ENCODE data around the gene FUZ. TPM values are rescaled to one million over a fixed set of nuclear protein-coding genes. Genes with fewer than 3 reads are reported as not detected.

FUZ gene
- total and polyA plus RNA-seq, 4 donors, result 18.4 to 36.8 (median 30.2) TPM

DNA sequence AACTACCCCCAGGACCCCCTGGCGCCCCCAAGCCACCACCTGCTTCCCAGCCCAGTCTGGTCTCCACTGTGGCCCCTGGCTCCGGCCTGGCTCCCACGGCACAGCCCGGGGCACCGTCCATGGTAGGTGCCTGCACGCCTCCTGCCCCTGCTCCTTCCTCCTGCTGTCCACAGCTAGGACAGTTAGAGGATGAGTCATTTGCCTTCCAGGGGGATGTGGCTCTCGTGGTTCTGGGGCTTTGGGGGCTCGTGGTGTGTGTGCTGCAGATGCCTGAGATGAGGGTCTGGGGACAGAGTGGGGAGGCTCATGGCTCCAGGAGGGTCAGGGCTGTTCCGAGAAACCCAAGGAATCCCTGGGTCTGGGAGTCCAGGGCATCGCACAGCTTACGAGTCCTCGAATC lies 17.7 kb upstream of the FUZ start:
- 58 to 87% methylated on average over 11 to 12 of the region's 12 CpGs for WGBS, 2 donors
- Histone ChIP-seq H3K9ac (ENCODE audit: insufficient read depth in 1 of 2, low read length in 2 of 2) (no peak overlapping the region), H3K4me1 (ENCODE audit: control insufficient read depth in 5 of 5, insufficient read depth in 5 of 5, low read length in 5 of 5) (no peaks in the 10 kb centered on the region), H3K4me3 (no peak overlapping the region), H3K27me3 (ENCODE audit: control insufficient read depth in 3 of 3, insufficient read depth in 3 of 3, low read length in 2 of 3) (no peaks in the 10 kb centered on the region), H3K27ac (ENCODE audit: low read depth in 1 of 2, low read length in 1 of 2) (no peak overlapping the region), H3K36me3 (ENCODE audit: control insufficient read depth in 4 of 4, insufficient read depth in 4 of 4, low read length in 4 of 4) (peaks cover 7 to 64% (median 40%) of the 10 kb centered on the region in 4 donors), H3K9me3 (ENCODE audit: control insufficient read depth in 4 of 4, insufficient read depth in 3 of 4, low read length in 3 of 4) (no peaks in the 10 kb centered on the region)
- DNase-seq (no peak), ATAC-seq (ENCODE audit: insufficient read depth, low FRiP score) (no peak)
- TF ChIP-seq, protein P1, sequence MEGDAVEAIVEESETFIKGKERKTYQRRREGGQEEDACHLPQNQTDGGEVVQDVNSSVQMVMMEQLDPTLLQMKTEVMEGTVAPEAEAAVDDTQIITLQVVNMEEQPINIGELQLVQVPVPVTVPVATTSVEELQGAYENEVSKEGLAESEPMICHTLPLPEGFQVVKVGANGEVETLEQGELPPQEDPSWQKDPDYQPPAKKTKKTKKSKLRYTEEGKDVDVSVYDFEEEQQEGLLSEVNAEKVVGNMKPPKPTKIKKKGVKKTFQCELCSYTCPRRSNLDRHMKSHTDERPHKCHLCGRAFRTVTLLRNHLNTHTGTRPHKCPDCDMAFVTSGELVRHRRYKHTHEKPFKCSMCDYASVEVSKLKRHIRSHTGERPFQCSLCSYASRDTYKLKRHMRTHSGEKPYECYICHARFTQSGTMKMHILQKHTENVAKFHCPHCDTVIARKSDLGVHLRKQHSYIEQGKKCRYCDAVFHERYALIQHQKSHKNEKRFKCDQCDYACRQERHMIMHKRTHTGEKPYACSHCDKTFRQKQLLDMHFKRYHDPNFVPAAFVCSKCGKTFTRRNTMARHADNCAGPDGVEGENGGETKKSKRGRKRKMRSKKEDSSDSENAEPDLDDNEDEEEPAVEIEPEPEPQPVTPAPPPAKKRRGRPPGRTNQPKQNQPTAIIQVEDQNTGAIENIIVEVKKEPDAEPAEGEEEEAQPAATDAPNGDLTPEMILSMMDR (IDR thresholded peaks at IDR 0.05; ENCODE audit: control extremely low read depth, extremely low read depth), result no peak

- Histone ChIP-seq H3K27ac (ENCODE audit: low read depth in 1 of 2, low read length in 1 of 2) (no peak overlapping the region), H3K9ac (ENCODE audit: insufficient read depth in 1 of 2, low read length in 2 of 2) (no peak overlapping the region), H3K36me3 (ENCODE audit: control insufficient read depth in 4 of 4, insufficient read depth in 4 of 4, low read length in 4 of 4) (peaks cover 7 to 55% (median 34%) of the 10 kb centered on the region in 4 donors), H3K9me3 (ENCODE audit: control insufficient read depth in 4 of 4, insufficient read depth in 3 of 4, low read length in 3 of 4) (no peaks in the 10 kb centered on the region), H3K27me3 (ENCODE audit: control insufficient read depth in 3 of 3, insufficient read depth in 3 of 3, low read length in 2 of 3) (no peaks in the 10 kb centered on the region), H3K4me1 (ENCODE audit: control insufficient read depth in 5 of 5, insufficient read depth in 5 of 5, low read length in 5 of 5) (no peaks in the 10 kb centered on the region), H3K4me3 (no peak overlapping the region)
- ATAC-seq (ENCODE audit: insufficient read depth, low FRiP score) (no peak), DNase-seq (no peak)
- TF ChIP-seq, protein P1 (IDR thresholded peaks at IDR 0.05; ENCODE audit: control extremely low read depth, extremely low read depth), result no peak
- 96 to 98% methylated on average over 18 of the region's 18 CpGs for WGBS, 2 donors
Observed at GRCh38 chr19:49829721-49830120, 16.6 kb upstream of the FUZ start.

DNA sequence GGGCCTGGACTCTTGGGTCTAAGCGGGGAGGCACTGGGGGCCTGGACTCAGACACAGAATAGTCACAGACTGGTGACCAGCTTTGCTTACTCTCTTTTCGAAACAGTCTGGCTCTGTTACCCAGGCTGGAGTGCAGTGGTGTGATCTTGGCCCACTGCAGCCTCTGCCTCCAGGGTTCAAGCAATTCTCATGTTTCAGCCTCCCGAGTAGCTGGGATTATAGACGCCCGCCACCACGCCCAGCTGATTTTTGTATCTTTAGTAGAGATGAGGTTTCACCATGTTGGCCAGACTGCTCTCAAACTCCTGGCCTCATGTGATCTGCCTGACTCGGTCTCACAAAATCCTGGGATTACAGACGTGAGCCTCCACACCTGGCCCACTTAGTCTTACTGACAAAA lies 16.1 kb upstream of the FUZ start:
- Histone ChIP-seq H3K9ac (ENCODE audit: insufficient read depth in 1 of 2, low read length in 2 of 2) (no peak overlapping the region), H3K9me3 (ENCODE audit: control insufficient read depth in 4 of 4, insufficient read depth in 3 of 4, low read length in 3 of 4) (no peaks in the 10 kb centered on the region), H3K27me3 (ENCODE audit: control insufficient read depth in 3 of 3, insufficient read depth in 3 of 3, low read length in 2 of 3) (no peaks in the 10 kb centered on the region), H3K4me1 (ENCODE audit: control insufficient read depth in 5 of 5, insufficient read depth in 5 of 5, low read length in 5 of 5) (no peaks in the 10 kb centered on the region), H3K36me3 (ENCODE audit: control insufficient read depth in 4 of 4, insufficient read depth in 4 of 4, low read length in 4 of 4) (peaks cover 4 to 50% (median 30%) of the 10 kb centered on the region in 4 donors), H3K4me3 (no peak overlapping the region), H3K27ac (ENCODE audit: low read depth in 1 of 2, low read length in 1 of 2) (no peak overlapping the region)
- TF ChIP-seq, protein P1 (IDR thresholded peaks at IDR 0.05; ENCODE audit: control extremely low read depth, extremely low read depth), result no peak
- ATAC-seq (ENCODE audit: insufficient read depth, low FRiP score), result no peak
- DNase-seq, result no peak
- WGBS, 2 donors, result 95 to 96% methylated on average over 8 of the region's 8 CpGs

- 93% methylated on average over 14 of the region's 14 CpGs for WGBS, 2 donors
- ATAC-seq (ENCODE audit: insufficient read depth, low FRiP score), result no peak
Observed at GRCh38 chr19:49827034-49827433, 13.9 kb upstream of the FUZ start.

More at GRCh38 chr19:49827034-49827433, 13.9 kb upstream of the FUZ start:
- DNase-seq, result no peak
- H3K4me1 ChIP-seq (ENCODE audit: control insufficient read depth in 5 of 5, insufficient read depth in 5 of 5, low read length in 5 of 5), result no peaks in the 10 kb centered on the region
- H3K4me3 ChIP-seq, result no peak overlapping the region
- TF ChIP-seq, protein P1 (IDR thresholded peaks at IDR 0.05; ENCODE audit: control extremely low read depth, extremely low read depth), result no peak
- H3K27me3 ChIP-seq (ENCODE audit: control insufficient read depth in 3 of 3, insufficient read depth in 3 of 3, low read length in 2 of 3), result no peaks in the 10 kb centered on the region
- H3K9ac ChIP-seq (ENCODE audit: insufficient read depth in 1 of 2, low read length in 2 of 2), result no peak overlapping the region
- no peak overlapping the region for H3K27ac ChIP-seq (ENCODE audit: low read depth in 1 of 2, low read length in 1 of 2)
- H3K36me3 ChIP-seq (ENCODE audit: control insufficient read depth in 4 of 4, insufficient read depth in 4 of 4, low read length in 4 of 4), result peaks cover 0 to 42% (median 25%) of the 10 kb centered on the region in 4 donors
- H3K9me3 ChIP-seq (ENCODE audit: control insufficient read depth in 4 of 4, insufficient read depth in 3 of 4, low read length in 3 of 4), result no peaks in the 10 kb centered on the region
